ENCODE data around the gene GPC5. TPM values are rescaled to one million over a fixed set of nuclear protein-coding genes. Genes with fewer than 3 reads are reported as not detected.

The GPC5 gene
- total RNA-seq, 1 donor from 2014 or later, result 0.57 TPM

- Mint-ChIP-seq H3K9me3 (ENCODE audit: low read depth) (no peaks in the 10 kb centered on the region), H3K4me1 (ENCODE audit: low read depth) (no peaks in the 10 kb centered on the region), H3K27ac (no peak overlapping the region), H3K27me3 (no peaks in the 10 kb centered on the region), H3K4me3 (ENCODE audit: low read depth) (no peak overlapping the region), H3K36me3 (ENCODE audit: insufficient read depth) (no peaks in the 10 kb centered on the region)
- TF ChIP-seq CTCF (IDR thresholded peaks at IDR 0.05; ENCODE audit: unreplicated experiment), result no peak
- no peak for DNase-seq (ENCODE audit: low spot score, unreplicated experiment)
Measured at GRCh38 chr13:91709180-91709579, 310.8 kb downstream of the GPC5 start.

- Mint-ChIP-seq H3K27me3 (no peaks in the 10 kb centered on the region), H3K4me1 (ENCODE audit: low read depth) (no peaks in the 10 kb centered on the region), H3K27ac (peak overlapping the region; percentile 52), H3K36me3 (ENCODE audit: insufficient read depth) (no peaks in the 10 kb centered on the region), H3K4me3 (ENCODE audit: low read depth) (no peak overlapping the region), H3K9me3 (ENCODE audit: low read depth) (no peaks in the 10 kb centered on the region)
- no peak for TF ChIP-seq CTCF (IDR thresholded peaks at IDR 0.05; ENCODE audit: unreplicated experiment)
- DNase-seq (ENCODE audit: low spot score, unreplicated experiment), result no peak
Measured at GRCh38 chr13:91710733-91711132, 312.3 kb downstream of the GPC5 start.

GRCh38 chr13:91714855-91715254, 316.4 kb downstream of the GPC5 start:
- DNase-seq (ENCODE audit: low spot score, unreplicated experiment), result no peak
- Mint-ChIP-seq H3K27me3 (no peaks in the 10 kb centered on the region), H3K27ac (no peak overlapping the region), H3K4me3 (ENCODE audit: low read depth) (no peak overlapping the region), H3K4me1 (ENCODE audit: low read depth) (no peaks in the 10 kb centered on the region), H3K9me3 (ENCODE audit: low read depth) (no peaks in the 10 kb centered on the region), H3K36me3 (ENCODE audit: insufficient read depth) (no peaks in the 10 kb centered on the region)
- TF ChIP-seq CTCF (IDR thresholded peaks at IDR 0.05; ENCODE audit: unreplicated experiment), result no peak

GRCh38 chr13:91716436-91717065, 318.1 kb downstream of the GPC5 start:
- Mint-ChIP-seq H3K4me1 (ENCODE audit: low read depth) (no peaks in the 10 kb centered on the region), H3K27me3 (peaks cover 5% of the 10 kb centered on the region), H3K27ac (no peak overlapping the region), H3K9me3 (ENCODE audit: low read depth) (no peaks in the 10 kb centered on the region), H3K36me3 (ENCODE audit: insufficient read depth) (no peaks in the 10 kb centered on the region), H3K4me3 (ENCODE audit: low read depth) (no peak overlapping the region)
- TF ChIP-seq CTCF (IDR thresholded peaks at IDR 0.05; ENCODE audit: unreplicated experiment), result no peak
- no peak for DNase-seq (ENCODE audit: low spot score, unreplicated experiment)

- Mint-ChIP-seq H3K36me3 (ENCODE audit: insufficient read depth) (no peaks in the 10 kb centered on the region), H3K9me3 (ENCODE audit: low read depth) (no peaks in the 10 kb centered on the region), H3K27ac (no peak overlapping the region), H3K4me3 (ENCODE audit: low read depth) (no peak overlapping the region), H3K4me1 (ENCODE audit: low read depth) (no peaks in the 10 kb centered on the region), H3K27me3 (peaks cover 5% of the 10 kb centered on the region)
- TF ChIP-seq CTCF (IDR thresholded peaks at IDR 0.05; ENCODE audit: unreplicated experiment), result no peak
- DNase-seq (ENCODE audit: low spot score, unreplicated experiment), result no peak
Measured at GRCh38 chr13:91719033-91719432, 320.6 kb downstream of the GPC5 start.

Data from progenitor cell of endocrine pancreas (in vitro differentiated cells).